ENCODE results near the gene DDAH1. TPM values are rescaled to one million over a fixed set of nuclear protein-coding genes. Genes with fewer than 3 reads are reported as not detected.

Gene DDAH1
- total RNA-seq, 2 experiments from 2014 or later, result not detected

DNA sequence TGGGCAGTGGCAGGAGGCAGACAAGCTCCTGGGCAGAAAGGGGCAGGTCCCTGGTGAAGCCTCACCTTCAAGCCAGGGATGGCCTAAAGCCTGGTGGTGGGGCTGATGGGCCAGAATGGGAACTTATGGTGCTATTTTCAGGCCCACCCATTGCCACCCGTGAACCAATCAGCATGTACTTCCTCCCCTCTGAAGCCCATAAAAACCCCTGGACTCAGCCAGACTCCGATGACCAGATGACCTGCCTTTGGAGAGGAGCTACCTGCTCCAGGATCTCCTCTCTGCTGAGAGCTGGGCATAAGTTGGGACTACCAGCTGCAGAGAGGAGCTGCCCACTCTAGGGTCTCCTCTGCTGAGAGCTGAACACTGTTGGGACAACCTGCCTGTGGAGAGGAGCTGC, 180.8 kb downstream of the DDAH1 start:
- no peaks in the 10 kb centered on the region for H3K36me3 ChIP-seq (ENCODE audit: insufficient read depth, low read length)
- no peak for DNase-seq
- Mint-ChIP-seq H3K36me3 (ENCODE audit: low read depth) (no peaks in the 10 kb centered on the region), H3K4me1 (ENCODE audit: low read depth) (peaks cover 6% of the 10 kb centered on the region), H3K27ac (no peak overlapping the region), H3K27me3 (no peaks in the 10 kb centered on the region), H3K9me3 (no peaks in the 10 kb centered on the region), H3K4me3 (no peak overlapping the region)
- H3K27me3 ChIP-seq (ENCODE audit: control insufficient read depth in 1 of 2, insufficient read depth in 2 of 2, low read length in 2 of 2), result no peaks in the 10 kb centered on the region
- H3K9me3 ChIP-seq (ENCODE audit: control insufficient read depth in 1 of 2, insufficient read depth in 1 of 2, low read length in 2 of 2), result no peaks in the 10 kb centered on the region
- ChIA-PET POLR2A (no interaction called here), CTCF (interaction anchor here (0.9 kb wide), 1 partner anchor 29 kb away, joined by 3 read pairs; no protein-coding TSS in a partner anchor)
- TF ChIP-seq, protein P1, sequence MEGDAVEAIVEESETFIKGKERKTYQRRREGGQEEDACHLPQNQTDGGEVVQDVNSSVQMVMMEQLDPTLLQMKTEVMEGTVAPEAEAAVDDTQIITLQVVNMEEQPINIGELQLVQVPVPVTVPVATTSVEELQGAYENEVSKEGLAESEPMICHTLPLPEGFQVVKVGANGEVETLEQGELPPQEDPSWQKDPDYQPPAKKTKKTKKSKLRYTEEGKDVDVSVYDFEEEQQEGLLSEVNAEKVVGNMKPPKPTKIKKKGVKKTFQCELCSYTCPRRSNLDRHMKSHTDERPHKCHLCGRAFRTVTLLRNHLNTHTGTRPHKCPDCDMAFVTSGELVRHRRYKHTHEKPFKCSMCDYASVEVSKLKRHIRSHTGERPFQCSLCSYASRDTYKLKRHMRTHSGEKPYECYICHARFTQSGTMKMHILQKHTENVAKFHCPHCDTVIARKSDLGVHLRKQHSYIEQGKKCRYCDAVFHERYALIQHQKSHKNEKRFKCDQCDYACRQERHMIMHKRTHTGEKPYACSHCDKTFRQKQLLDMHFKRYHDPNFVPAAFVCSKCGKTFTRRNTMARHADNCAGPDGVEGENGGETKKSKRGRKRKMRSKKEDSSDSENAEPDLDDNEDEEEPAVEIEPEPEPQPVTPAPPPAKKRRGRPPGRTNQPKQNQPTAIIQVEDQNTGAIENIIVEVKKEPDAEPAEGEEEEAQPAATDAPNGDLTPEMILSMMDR (IDR thresholded peaks at IDR 0.05), result no peak
- H3K27ac ChIP-seq (ENCODE audit: low read depth in 1 of 2, low read length in 2 of 2), result no peak overlapping the region
- peaks cover 4% of the 10 kb centered on the region for H3K4me1 ChIP-seq (ENCODE audit: insufficient read depth, low read length)
- intact Hi-C loops (cut with DNase I, micrococcal nuclease), result no loop called here
- no peak for ATAC-seq (ENCODE audit: poor library complexity)
- no peak overlapping the region for H3K4me3 ChIP-seq (ENCODE audit: low read length)

DNA sequence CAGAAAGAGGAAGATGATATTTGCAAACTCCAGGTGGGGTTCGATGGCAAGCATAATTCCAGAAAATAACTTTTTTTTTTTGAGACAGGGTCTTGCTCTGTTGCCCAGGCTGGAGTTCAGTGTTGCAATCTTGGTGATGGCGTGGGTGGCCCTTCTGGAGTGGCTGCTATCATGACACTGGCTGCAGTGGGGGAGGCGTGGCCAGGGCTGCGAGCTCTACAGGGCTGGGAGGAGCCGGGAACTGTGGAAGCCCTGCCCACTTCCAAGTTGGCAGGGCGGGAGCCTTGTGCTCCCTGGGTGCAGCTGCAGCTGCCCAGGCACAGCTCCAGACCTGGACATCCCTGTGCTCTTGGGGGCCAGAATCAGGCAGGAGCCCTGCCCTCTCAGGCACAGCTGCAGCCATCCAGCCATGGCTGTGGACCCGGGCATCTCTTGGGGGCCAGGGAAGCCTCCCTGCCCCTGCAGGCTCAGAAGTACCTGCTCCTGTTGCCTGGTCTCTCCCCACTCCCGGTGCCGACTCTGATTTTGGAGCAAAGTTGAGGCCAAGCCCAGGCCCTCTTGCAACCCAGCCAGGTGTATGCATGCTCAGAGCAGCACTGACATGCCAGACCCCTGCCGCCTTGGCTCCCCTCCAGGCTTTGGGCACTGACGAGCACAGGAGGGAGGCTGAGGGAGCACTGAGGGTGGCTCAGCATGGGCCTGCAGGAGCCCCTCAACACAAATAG, 181.3 kb downstream of the DDAH1 start:
- no peak for DNase-seq
- intact Hi-C loops (cut with DNase I, micrococcal nuclease), result no loop called here
- peaks cover 9% of the 10 kb centered on the region for H3K4me1 ChIP-seq (ENCODE audit: insufficient read depth, low read length)
- no peak overlapping the region for H3K27ac ChIP-seq (ENCODE audit: low read depth in 1 of 2, low read length in 2 of 2)
- no peaks in the 10 kb centered on the region for H3K27me3 Mint-ChIP-seq
- no peak overlapping the region for H3K27ac Mint-ChIP-seq
- no peaks in the 10 kb centered on the region for H3K9me3 ChIP-seq (ENCODE audit: control insufficient read depth in 1 of 2, insufficient read depth in 1 of 2, low read length in 2 of 2)
- H3K9me3 Mint-ChIP-seq, result no peaks in the 10 kb centered on the region
- no peaks in the 10 kb centered on the region for H3K36me3 Mint-ChIP-seq (ENCODE audit: low read depth)
- no peaks in the 10 kb centered on the region for H3K36me3 ChIP-seq (ENCODE audit: insufficient read depth, low read length)
- peaks cover 11% of the 10 kb centered on the region for H3K4me1 Mint-ChIP-seq (ENCODE audit: low read depth)
- ChIA-PET CTCF (interaction anchor here (0.9 kb wide), 1 partner anchor 29 kb away, joined by 3 read pairs; no protein-coding TSS in a partner anchor), POLR2A (interaction anchor here (0.7 kb wide), 1 partner anchor 979 kb away, joined by 5 read pairs; no protein-coding TSS in a partner anchor)
- H3K4me3 ChIP-seq (ENCODE audit: low read length), result no peak overlapping the region
- no peak for ATAC-seq (ENCODE audit: poor library complexity)
- H3K4me3 Mint-ChIP-seq, result no peak overlapping the region
- no peaks in the 10 kb centered on the region for H3K27me3 ChIP-seq (ENCODE audit: control insufficient read depth in 1 of 2, insufficient read depth in 2 of 2, low read length in 2 of 2)
- TF ChIP-seq, protein P1 (IDR thresholded peaks at IDR 0.05), result no peak

GRCh38 chr1:85282424-85282823, 182.5 kb downstream of the DDAH1 start:
- Mint-ChIP-seq H3K27me3 (no peaks in the 10 kb centered on the region), H3K36me3 (ENCODE audit: low read depth) (no peaks in the 10 kb centered on the region), H3K9me3 (no peaks in the 10 kb centered on the region), H3K4me1 (ENCODE audit: low read depth) (peaks cover 12% of the 10 kb centered on the region), H3K27ac (no peak overlapping the region), H3K4me3 (no peak overlapping the region)
- Histone ChIP-seq H3K4me3 (ENCODE audit: low read length) (no peak overlapping the region), H3K36me3 (ENCODE audit: insufficient read depth, low read length) (no peaks in the 10 kb centered on the region), H3K27ac (ENCODE audit: low read depth in 1 of 2, low read length in 2 of 2) (no peak overlapping the region), H3K27me3 (ENCODE audit: control insufficient read depth in 1 of 2, insufficient read depth in 2 of 2, low read length in 2 of 2) (no peaks in the 10 kb centered on the region), H3K9me3 (ENCODE audit: control insufficient read depth in 1 of 2, insufficient read depth in 1 of 2, low read length in 2 of 2) (no peaks in the 10 kb centered on the region), H3K4me1 (ENCODE audit: insufficient read depth, low read length) (peaks cover 9% of the 10 kb centered on the region)
- intact Hi-C loops (cut with DNase I, micrococcal nuclease), result no loop called here
- ChIA-PET CTCF (interaction anchor here (1.4 kb wide), 1 partner anchor 337 kb away, joined by 5 read pairs; no protein-coding TSS in a partner anchor), POLR2A (no interaction called here)
- DNase-seq (peak in 1 of 14 experiments; percentile 27), ATAC-seq (ENCODE audit: poor library complexity) (peak; percentile 46)
- TF ChIP-seq, protein P1 (IDR thresholded peaks at IDR 0.05), result no peak
